Psoas muscle (tissue), 8 donors: ENCODE results near the gene URGCP. TPM values are rescaled to one million over a fixed set of nuclear protein-coding genes. Genes with fewer than 3 reads are reported as not detected.

ENCODE experiments used
- ATAC-seq, 4 donors: fragments of 200-7000 bp; cut with Tn5 transposase; one replicate each; pipeline ENCODE4 v1.9.1; 2020; ENCODE audit warnings: moderate library complexity in 3 of 4, mild to moderate bottlenecking in 2 of 4
- DNase-seq, 2 donors: peaks; one replicate each; pipeline ENCODE4 v3.0.0-alpha.2; 2020
- H3K27ac ChIP-seq: fragments of 200-600 bp; one replicate; pipeline ENCODE4 v1.8.0; 2022
- H3K27me3 ChIP-seq, 3 donors: fragments of 200-600 bp in 1 of 3; one replicate each; pipeline versions ENCODE4 v1.6.1 to v1.8.0; 2013 to 2022; ENCODE audit warnings: low read length in 2 of 3, mild to moderate bottlenecking in 2 of 3, moderate library complexity in 1 of 3; ENCODE audit not compliant: insufficient read depth in 3 of 3
- H3K36me3 ChIP-seq, 2 donors: fragments of 200-600 bp in 1 of 2; one replicate each; pipeline versions ENCODE4 v1.6.1 to v1.8.0; 2013 to 2022; ENCODE audit warnings: low read depth in 1 of 2, mild to moderate bottlenecking in 1 of 2, moderate library complexity in 1 of 2; ENCODE audit not compliant: insufficient read depth in 1 of 2
- H3K4me1 ChIP-seq: fragments of 200-600 bp; one replicate; pipeline ENCODE4 v1.8.0; 2022
- H3K4me3 ChIP-seq: fragments of 200-600 bp; one replicate; pipeline ENCODE4 v1.8.0; 2022; ENCODE audit warnings: mild to moderate bottlenecking
- H3K9me3 ChIP-seq: fragments of 200-600 bp; one replicate; pipeline ENCODE4 v1.8.0; 2022
- WGBS, 3 donors: extraction: QIAGEN DNeasy Blood & Tissue Kit; methylation state at CpG; one replicate each; pipeline versions ENCODE4 v1.1.6 to v1.1.7; 2013; 5-methylcytosine and 5-hydroxymethylcytosine counted together
- intact Hi-C, 2 donors: fragments of 100-400 bp; cut with DNase I; formaldehyde crosslinking; loops; one replicate each; pipeline versions ENCODE4 v1.11.0 to v1.14.2; 2022
- polyA plus RNA-seq, 3 donors: library from polyadenylated mRNA; stranded (reverse); fragments of 200-250 nt; gene quantifications; one replicate each; pipeline ENCODE4 v1.2.3, GENCODE V29; 2013
- total RNA-seq, 4 donors: library from RNA; stranded (reverse); fragmentation: NEBNext Ultra II Directional in 2 of 4; extraction: Animal tissue kit (Norgen Biotek cat#: 25700) in 2 of 4; gene quantifications; one replicate each; pipeline versions ENCODE4 v1.2.1 to v1.2.4, GENCODE V29; 2021 to 2023
- TF ChIP-seq, protein P1 (sequence below): fragments of 200-600 bp; IDR thresholded peaks from one replicate; pipeline ENCODE4 v1.8.0; 2022; ENCODE audit warnings: antibody characterized with exemption
- donor health status: healthy with polysubstance abuse.
- donor health status: DM: no; HTN: no; CAD: no; lungs with moderate emphysema.
- donor health status: Bipolar disorder and iron deficiency.
- donor health status: healthy.
- donor health status: DM: yes; HTN: yes; CAD: no.
- donor health status: DM: no; HTN: no; CAD: no.
- donor health status: DM: no; HTN: no; CAD: no.
- donor health status: DM: yes; HTN: yes; CAD: no.

Gene URGCP
- total and polyA plus RNA-seq, 7 donors, result 19.2 to 54.4 (median 41.3) TPM

- Histone ChIP-seq H3K9me3 (no peaks in the 10 kb centered on the region), H3K27ac (peak overlapping the region; percentile 83), H3K4me3 (no peak overlapping the region), H3K27me3 (no peaks in the 10 kb centered on the region), H3K36me3 (peaks cover 0 to 85% of the 10 kb centered on the region in 2 donors), H3K4me1 (peaks cover 39% of the 10 kb centered on the region)
- peak; percentile 50 to 80 (median 65) for ATAC-seq
- DNase-seq, result peak in 1 of 2 donors; percentile 70
- TF ChIP-seq, protein P1, sequence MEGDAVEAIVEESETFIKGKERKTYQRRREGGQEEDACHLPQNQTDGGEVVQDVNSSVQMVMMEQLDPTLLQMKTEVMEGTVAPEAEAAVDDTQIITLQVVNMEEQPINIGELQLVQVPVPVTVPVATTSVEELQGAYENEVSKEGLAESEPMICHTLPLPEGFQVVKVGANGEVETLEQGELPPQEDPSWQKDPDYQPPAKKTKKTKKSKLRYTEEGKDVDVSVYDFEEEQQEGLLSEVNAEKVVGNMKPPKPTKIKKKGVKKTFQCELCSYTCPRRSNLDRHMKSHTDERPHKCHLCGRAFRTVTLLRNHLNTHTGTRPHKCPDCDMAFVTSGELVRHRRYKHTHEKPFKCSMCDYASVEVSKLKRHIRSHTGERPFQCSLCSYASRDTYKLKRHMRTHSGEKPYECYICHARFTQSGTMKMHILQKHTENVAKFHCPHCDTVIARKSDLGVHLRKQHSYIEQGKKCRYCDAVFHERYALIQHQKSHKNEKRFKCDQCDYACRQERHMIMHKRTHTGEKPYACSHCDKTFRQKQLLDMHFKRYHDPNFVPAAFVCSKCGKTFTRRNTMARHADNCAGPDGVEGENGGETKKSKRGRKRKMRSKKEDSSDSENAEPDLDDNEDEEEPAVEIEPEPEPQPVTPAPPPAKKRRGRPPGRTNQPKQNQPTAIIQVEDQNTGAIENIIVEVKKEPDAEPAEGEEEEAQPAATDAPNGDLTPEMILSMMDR, result no peak
- intact Hi-C loops, result no loop called here
- WGBS, 3 donors, result 65 to 80% (median 68%) methylated on average over 38 of the region's 38 CpGs
Measured at GRCh38 chr7:43877968-43878864, 28.2 kb downstream of the URGCP start.

DNA sequence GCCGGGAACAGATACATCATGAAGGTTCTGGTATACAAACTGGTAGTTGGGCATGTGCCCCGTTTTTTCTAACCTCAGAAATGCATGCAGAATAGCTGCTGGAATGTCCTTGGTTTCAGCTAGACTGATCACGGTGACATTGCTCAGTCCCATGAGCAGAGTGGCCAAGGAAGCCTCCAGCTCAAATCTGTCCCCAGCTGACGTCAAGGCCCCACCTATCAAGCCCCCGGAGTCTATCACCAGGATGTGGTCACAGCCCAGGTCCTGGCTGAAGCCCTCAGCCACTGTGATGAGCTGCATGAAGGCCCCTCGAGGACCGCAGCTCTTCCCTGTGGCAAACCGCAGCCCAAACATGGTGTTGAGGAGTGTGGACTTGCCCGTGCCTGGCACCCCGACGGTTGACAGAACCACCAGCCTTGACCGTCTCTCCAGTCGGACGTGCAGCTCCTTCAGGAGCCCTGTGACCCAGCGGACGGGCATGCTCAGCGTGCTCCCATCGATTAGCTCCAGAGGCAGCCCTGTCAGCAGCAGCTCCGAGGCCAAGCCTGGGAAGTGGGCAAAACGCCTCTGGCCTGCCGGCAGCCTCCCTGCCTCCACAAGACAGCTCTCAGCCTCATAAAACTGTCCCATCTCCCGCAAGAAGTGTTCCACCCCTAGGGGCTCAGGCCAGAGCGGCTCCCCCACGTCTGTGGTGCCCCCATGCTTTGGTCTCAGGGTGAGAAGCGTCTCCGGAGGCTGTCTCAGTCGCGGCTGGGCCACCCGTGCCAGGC lies 29.2 kb downstream of the URGCP start:
- H3K27ac ChIP-seq, result peak overlapping the region; percentile 83

DNA sequence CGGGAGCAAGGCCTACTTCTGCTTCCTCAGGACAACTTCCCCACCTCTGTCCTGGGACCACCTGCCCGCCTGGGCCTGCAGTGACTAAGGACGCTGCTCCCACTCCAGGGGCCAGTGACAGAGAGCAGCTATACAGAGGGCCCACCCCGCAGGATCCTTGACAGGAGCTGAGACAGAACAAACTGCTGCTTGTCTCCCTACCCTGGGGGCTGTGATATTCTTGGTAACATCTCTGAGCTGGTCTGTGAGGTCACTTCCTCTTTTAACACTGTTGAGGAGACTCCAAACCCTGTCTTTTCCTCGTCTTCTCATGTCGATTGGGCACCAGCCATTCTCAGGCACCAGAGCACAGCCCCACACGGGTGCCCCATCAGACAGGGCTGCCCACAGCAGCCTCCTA lies 30.2 kb downstream of the URGCP start:
- peaks cover 56% of the 10 kb centered on the region for H3K4me1 ChIP-seq

More for the DNA sequence above, 29.2 kb downstream of the URGCP start:
- no peak for ATAC-seq
- Histone ChIP-seq H3K27me3 (no peaks in the 10 kb centered on the region), H3K36me3 (peaks cover 0 to 78% of the 10 kb centered on the region in 2 donors), H3K4me3 (no peak overlapping the region), H3K9me3 (no peaks in the 10 kb centered on the region), H3K4me1 (peaks cover 48% of the 10 kb centered on the region)
- DNase-seq, result peak in 1 of 2 donors; percentile 53
- intact Hi-C loops, result no loop called here
- TF ChIP-seq, protein P1, result no peak
- WGBS, 3 donors, result 84 to 93% (median 85%) methylated on average over 29 of the region's 29 CpGs

DNA sequence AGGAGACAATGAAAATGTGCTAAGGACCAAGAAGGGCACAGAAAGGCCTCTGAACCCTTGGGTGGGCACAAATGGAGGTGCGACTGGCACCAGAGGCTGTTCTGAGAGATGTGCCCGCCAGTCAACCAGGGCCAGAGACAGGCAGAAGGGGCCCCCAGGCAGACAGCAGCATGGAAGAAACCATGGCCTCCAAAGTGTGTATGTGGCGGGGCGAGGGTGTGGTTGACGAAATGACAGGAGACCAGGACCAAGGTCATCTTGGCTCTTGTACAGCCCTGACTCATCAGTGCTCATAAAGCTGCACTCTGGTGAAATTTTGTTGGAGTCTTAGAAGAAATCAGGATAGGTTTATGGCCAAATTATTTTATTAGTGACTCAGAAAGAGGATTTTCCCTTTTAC lies 33.1 kb downstream of the URGCP start:
- TF ChIP-seq, protein P1, result no peak
- Histone ChIP-seq H3K4me3 (no peak overlapping the region), H3K36me3 (peaks cover 0 to 41% of the 10 kb centered on the region in 2 donors), H3K27ac (peak overlapping the region; percentile 86), H3K4me1 (peaks cover 54% of the 10 kb centered on the region), H3K27me3 (no peaks in the 10 kb centered on the region), H3K9me3 (no peaks in the 10 kb centered on the region)
- peak in 3 of 4 donors; percentile 42 to 62 (median 54) for ATAC-seq
- DNase-seq, result peak; percentile 69 to 79
- intact Hi-C loops, result loop anchor here (2.0 to 5.0 kb wide), 2 partner anchors 54 kb away; partner anchors contain the start of gene UBE2D4 (in 2 of the 2)
- WGBS, 3 donors, result 66 to 88% (median 72%) methylated on average over 5 of the region's 5 CpGs

More for the DNA sequence above, 30.2 kb downstream of the URGCP start:
- TF ChIP-seq, protein P1, result no peak
- ATAC-seq (no peak), DNase-seq (no peak)
- Histone ChIP-seq H3K9me3 (no peaks in the 10 kb centered on the region), H3K36me3 (peaks cover 0 to 70% of the 10 kb centered on the region in 2 donors), H3K27me3 (no peaks in the 10 kb centered on the region), H3K4me3 (no peak overlapping the region), H3K27ac (no peak overlapping the region)
- WGBS, 3 donors, result 84 to 93% (median 88%) methylated on average over 7 of the region's 7 CpGs
- intact Hi-C loops, result no loop called here
